HG02759 (cell line): ENCODE results near the gene CAMK1D.

Source experiments
- ATAC-seq: cut with Tn5 transposase; IDR thresholded peaks from one replicate; pipeline ENCODE4 v1.9.1; 2021; ENCODE audit warnings: mild to moderate bottlenecking, moderate library complexity; ENCODE audit not compliant: unreplicated experiment

Gene CAMK1D

GRCh38 chr10:12510501-12510941 lies 161.2 kb downstream of the CAMK1D start:
- no peak for ATAC-seq

GRCh38 chr10:12510984-12511383 lies 161.6 kb downstream of the CAMK1D start:
- ATAC-seq, result no peak

- ATAC-seq, result no peak
Observed at GRCh38 chr10:12511651-12512050, 162.3 kb downstream of the CAMK1D start.

- ATAC-seq, result no peak
Observed at GRCh38 chr10:12512332-12513002, 163.1 kb downstream of the CAMK1D start.

GRCh38 chr10:12513003-12513365 lies 163.6 kb downstream of the CAMK1D start:
- no peak for ATAC-seq

- no peak for ATAC-seq
Observed at GRCh38 chr10:12513775-12514673, 164.7 kb downstream of the CAMK1D start.

- no peak for ATAC-seq
Observed at GRCh38 chr10:12518024-12518423, 168.7 kb downstream of the CAMK1D start.

GRCh38 chr10:12521423-12521822 lies 172.1 kb downstream of the CAMK1D start:
- no peak for ATAC-seq

- no peak for ATAC-seq
Observed at GRCh38 chr10:12526311-12526710, 177.0 kb downstream of the CAMK1D start.

GRCh38 chr10:12529976-12530375 lies 180.6 kb downstream of the CAMK1D start:
- no peak for ATAC-seq

- ATAC-seq, result no peak
Observed at GRCh38 chr10:12531305-12532220, 182.2 kb downstream of the CAMK1D start.

GRCh38 chr10:12533151-12533550 lies 183.8 kb downstream of the CAMK1D start:
- ATAC-seq, result no peak

- ATAC-seq, result no peak
Observed at GRCh38 chr10:12533723-12534122, 184.4 kb downstream of the CAMK1D start.

GRCh38 chr10:12534824-12535223 lies 185.5 kb downstream of the CAMK1D start:
- no peak for ATAC-seq

GRCh38 chr10:12535656-12536055 lies 186.3 kb downstream of the CAMK1D start:
- ATAC-seq, result no peak

- ATAC-seq, result no peak
Observed at GRCh38 chr10:12538491-12538995, 189.2 kb downstream of the CAMK1D start.

GRCh38 chr10:12539350-12540164 lies 190.2 kb downstream of the CAMK1D start:
- ATAC-seq, result no peak

- ATAC-seq, result no peak
Observed at GRCh38 chr10:12540341-12540781, 191.0 kb downstream of the CAMK1D start.

GRCh38 chr10:12541446-12542067 lies 192.2 kb downstream of the CAMK1D start:
- no peak for ATAC-seq
